COLO668 (cell line): ENCODE data around the gene RNF7.
"Not testable (repeated sequence)": the region's sequence is repeated elsewhere in the genome, so short reads cannot be mapped to it uniquely, and the experiment has no call there.

Experiments
- DNase-seq: peaks from one replicate; lab custom pipeline; 2025; ENCODE audit not compliant: unreplicated experiment; lab: John Stamatoyannopoulos, UW

The RNF7 gene

DNA sequence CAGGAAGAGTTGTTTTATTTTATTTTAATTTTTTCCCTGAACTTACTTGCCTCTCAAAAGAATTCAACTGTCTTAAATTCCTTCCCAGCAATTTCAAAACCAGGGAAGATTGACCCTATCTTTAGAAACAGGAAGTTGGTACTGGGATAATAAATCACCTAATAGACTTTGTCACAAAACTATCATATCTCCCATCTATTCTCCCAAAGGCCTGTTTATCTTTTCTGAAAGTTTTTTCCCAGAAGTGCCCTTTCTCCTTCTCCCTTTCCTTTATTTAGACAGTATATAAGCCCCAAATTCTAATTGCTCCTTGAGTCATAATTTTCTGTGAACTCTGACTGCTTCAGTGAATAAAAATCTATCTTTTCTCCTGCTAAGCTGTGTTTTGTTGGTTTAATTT is 2.9 kb upstream of the RNF7 start:
- DNase-seq: no peak

DNA sequence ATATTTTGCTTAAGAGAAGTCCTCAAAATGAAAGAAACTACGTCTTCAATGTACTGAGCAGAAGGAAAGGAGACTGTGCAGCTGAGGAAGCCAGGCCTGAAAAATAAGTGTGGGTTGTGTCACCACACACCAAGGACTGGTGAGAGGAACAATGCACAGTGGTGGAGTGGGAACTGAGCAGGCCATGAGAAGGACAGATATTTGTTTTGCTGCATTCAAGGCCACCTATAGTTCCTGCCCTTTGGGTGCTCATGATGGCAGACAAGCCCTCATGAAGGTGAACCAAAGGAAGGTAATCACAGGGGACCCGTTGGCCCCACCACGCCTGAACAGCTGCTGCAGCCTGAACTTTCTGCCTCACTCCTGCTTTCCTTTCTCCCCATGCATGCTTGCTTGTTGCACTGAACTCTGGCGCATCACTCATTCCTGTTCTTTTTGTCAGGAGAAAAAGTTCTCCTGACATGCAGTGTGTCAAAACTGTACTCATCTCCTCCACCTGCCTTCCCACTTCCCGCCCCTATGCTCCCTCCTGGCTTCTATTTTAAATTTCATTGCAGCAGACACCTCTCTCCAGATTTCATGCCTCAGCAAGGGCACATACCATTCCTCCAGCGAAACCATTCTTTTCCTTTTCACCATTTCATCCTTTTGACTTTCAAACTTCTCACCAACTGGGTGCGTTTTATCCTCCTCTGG is 2.2 kb upstream of the RNF7 start:
- DNase-seq: no peak

DNA sequence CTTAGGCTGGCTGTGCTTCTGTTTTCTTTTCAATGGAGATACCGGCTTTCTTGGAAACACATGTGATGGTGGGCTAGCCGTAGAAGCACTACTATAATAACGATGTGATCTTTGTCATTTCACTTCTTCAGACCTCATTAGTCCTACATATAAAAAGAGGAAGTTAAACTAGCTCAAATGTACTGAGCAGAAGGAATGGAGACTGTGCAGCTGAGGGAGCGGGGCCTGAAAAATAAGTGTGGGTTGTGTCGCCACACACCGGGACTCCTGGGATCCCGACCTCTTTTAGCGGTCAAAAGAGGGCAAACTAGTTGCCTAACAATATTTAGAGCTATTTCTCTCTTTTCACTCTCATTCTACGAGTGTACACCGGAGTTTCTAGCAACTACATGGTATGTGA is 1.0 kb upstream of the RNF7 start:
- DNase-seq: no peak

DNA sequence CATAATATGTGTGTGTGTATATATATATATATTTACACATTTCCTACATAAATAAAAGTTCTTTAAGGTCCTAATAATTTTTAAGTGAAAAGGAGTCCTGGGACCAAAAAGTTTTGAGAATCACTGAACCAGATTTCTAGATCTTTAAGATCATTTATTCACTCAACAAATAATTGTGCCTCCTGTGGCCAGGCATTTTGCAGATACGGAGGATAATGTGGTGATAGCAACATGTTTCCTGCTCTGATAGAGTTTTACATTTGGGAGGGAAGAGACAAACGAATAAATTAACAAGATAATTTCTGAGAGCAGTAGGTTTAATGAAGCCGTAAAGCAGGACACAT is 448 bp upstream of the RNF7 start:
- DNase-seq: no peak

DNA sequence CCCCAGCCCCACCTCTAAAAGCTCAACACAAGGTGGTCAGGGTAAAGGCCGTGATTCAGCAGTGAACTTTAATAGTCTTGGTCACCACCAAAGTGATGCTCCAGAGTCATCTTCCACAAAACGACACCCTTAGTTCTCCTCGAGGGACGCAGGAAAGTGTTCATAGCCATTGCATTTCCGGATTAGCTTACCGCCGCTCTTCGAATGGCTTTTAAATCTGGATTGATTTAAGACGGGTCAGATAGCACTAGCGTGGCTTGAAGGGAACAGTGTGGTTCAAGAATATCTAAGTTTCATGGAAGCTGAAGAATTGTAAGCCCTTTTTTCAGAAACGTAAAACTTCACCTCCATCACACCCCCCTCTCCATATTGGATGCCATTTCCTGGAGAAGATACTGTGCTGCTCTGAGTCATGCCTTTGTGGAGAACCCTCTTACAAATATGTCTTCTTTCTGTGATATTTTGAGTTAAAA is 829 bp downstream of the RNF7 start:
- DNase-seq: no peak

DNA sequence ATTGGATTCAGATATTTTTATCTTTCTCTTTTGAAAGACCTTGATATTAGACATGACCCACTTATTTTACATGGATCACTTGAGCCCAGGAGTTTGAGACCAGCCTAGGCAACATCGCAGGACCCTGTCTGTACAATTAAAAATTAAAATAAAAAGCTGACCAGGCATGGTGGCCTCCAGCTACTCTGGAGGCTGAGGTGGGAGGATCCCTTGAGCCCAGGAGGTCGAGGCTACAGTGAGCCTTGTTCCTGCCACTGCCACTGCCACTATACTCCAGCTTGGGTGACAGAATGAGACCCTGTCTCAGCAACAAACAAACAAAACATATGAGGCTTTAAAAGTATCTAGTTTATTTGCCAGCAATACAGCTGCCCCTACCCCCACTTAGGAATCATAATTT is 1.6 kb downstream of the RNF7 start:
- DNase-seq: no peak

DNA sequence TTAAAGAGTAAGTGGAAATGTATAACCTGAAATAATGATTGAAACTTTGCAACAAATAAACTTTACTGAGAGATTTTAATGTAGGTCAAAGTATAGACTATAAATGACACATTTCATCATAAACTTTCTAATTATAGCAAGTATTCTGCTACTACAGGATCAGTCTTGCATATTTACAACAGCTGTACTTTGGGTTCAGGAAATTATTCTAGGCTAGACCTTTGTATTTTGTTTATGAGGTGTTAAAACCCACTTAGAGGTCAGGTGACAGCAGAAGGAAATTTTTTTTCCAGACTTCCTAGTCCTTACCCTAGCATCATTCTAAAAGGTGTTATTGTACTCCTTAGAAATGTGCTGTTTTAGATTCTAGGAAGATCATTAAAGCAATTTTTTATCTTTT is 2.3 kb downstream of the RNF7 start:
- DNase-seq: no peak

DNA sequence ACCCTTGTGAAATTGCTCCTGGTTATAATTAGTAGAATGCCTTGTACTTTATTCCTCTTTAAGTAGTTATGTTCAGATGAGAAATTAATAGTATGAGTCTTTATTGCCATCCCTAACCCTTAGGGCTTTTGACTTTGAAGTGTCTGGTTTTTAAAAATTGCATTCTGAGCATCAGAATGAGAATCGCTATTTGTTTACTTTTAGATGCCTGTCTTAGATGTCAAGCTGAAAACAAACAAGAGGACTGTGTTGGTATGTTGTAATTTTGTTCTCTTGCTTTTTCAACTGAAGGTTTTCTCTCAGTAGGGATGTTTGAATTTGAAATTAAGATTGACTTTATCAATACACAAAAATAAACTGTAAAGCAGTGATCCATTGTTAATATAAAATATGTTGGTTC is 5.2 kb downstream of the RNF7 start:
- no peak for DNase-seq

DNA sequence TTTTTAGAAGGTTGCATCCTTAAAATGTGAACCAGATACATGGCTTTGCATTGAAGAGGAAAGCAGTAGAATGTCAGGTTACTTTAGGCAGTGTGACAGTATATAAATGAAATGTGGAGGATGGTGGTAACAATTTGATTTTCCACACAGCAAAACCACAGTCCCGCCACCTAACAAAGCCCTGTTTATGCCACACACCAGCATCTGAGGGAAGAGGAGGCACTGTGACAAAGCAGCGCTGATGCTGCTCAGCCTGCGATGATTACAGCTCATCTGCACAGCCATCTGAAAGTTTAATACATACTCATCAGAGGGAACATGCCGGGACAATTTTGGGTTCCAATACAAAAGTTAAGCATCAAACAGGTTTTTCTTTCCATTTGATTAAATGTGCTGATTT is 8.9 kb downstream of the RNF7 start:
- no peak for DNase-seq

DNA sequence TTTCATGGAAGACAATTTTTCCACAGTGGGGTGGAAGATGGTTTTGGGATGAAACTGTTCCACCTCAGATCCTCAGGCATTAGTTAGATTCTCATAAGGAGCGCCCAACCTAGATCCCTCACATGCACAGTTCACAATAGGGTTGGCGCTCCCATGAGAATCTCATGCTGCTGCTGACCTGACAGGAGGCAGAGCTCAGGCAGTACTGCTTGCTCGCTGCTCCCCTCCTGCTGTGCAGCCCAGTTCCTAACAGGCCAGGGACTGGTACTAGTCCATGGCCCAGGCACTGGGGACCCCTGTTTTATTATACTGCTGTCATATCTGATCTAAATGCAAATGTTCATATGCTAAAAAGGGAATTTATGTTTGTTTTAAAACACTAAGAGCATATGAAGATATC is 15.3 kb downstream of the RNF7 start:
- DNase-seq: no peak

DNA sequence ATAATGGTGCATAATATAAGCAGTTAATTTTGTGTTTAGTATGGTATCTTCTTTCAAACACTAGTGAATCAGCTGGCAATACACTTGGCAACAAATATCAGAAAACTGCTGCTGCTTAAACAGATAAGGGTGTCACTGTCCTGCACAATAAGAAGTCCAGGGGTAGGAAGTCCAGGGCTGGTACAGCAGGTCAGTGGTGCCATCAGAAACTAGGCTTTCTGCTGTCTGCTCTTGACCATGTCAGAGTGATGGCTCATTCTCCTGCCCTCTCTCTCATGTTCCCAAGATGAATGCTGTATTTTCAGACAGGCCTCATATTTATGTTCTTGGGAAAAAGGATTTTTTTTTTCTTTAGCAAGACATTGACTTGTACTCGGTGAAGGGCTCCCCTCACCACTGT is 15.9 kb downstream of the RNF7 start:
- no peak for DNase-seq

DNA sequence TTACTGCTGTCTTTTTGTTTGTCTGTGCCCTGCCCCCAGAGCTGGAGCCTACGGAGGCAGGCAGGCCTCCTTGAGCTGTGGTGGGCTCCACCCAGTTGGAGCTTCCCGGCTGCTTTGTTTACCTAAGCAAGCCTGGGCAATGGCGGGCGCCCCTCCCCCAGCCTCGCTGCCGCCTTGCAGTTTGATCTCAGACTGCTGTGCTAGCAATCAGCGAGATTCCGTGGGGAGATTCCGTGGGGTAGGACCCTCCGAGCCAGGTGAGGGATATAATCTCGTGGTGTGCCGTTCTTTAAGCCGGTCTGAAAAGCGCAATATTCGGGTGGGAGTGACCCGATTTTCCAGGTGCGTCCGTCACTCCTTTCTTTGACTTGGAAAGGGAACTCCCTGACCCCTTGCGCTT is 24.5 kb downstream of the RNF7 start:
- not testable (repeated sequence) for DNase-seq

DNA sequence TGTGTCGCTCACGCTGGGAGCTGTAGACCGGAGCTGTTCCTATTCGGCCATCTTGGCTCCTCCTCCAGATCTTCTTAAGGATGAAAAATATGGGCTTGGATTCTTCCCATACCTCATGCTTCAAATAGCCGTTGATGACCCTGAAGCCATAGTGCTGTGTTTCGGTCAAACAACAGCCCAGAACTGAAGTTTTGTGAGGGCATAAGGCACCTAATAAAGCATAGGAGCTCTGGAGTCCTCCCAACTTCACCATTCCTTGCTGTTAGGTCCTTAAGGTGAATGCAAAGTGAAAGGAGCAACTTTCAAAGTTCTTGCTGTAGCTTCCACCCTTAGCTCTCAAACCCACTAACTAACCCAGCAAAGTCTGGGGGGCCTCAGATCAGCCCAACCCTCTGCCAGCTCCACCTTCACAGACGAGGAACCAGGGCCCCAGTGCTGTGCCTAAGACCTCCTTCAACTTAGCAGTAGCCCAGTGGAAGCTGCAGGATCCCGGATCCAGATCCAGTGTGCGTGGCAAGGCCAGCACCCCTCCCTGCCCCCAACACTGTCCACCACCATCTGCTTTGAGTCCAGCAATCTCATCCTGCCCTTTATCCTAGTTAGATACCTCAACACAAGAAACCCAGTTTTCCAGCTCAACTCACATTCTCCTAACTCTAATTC is 25.1 kb downstream of the RNF7 start, which contains the start of gene GRK7:
Gene GRK7, plus strand, starts transcription at position 321 of the 663 bp plus-strand sequence. CDS start 14,877 bp downstream, outside the sequence.
- no peak for DNase-seq

DNA sequence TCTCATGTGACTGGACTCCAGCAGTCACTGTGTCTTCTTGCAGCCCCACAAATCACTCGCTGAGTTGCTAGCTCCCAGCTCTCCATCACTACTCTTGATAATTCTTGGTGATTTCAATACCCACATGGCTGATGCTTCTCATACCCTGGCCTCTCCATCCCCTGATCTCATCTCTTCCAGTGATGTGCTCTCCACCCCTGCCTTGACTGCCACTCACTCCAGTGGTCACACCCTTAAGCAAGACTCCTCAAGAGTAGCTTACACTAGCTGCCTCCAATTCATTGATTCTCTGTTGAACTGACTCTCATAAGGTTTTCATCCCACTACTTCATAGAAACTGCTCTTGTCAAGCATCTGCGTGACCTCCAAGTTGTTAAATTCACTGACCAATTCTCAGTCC is 25.9 kb downstream of the RNF7 start:
- no peak for DNase-seq

DNA sequence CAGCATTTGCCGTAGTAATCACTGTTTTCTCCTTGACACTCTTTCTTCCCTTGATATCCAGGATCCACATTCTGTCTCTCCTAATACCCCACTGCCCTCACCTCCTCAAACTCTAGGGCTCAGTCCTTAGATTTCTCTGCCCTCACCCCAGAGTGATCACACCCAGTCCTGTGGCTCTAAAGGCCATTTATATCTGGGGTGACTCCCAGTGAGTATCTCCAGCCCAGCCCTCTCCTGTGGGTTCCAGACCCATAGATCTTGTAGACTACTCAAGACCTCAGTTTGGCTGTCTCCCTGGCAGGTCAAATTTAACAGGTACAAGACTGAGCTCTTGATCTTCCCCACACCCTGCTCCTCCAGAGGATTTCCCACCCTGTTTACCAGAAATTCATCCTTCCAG is 26.4 kb downstream of the RNF7 start:
- DNase-seq: no peak

DNA sequence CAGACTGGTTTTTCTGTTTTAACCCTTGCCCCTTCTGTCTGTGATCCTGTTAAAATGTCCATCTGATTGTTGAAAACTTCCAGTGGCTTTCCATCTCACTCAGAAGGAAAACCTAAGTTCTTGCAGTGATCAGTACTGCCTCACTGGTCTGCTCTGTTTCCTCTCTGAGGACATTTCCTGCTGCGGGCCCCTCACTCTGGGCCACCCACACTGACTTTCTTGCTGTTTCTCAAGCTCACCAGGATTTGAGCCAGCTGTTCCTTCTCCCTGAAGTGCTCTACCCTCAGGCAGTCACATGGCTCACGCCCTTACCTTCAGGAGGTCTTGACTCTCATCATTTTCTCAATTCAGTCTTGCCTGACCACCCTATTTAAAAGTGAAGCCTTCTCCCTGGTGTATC is 26.9 kb downstream of the RNF7 start:
- DNase-seq: no peak

DNA sequence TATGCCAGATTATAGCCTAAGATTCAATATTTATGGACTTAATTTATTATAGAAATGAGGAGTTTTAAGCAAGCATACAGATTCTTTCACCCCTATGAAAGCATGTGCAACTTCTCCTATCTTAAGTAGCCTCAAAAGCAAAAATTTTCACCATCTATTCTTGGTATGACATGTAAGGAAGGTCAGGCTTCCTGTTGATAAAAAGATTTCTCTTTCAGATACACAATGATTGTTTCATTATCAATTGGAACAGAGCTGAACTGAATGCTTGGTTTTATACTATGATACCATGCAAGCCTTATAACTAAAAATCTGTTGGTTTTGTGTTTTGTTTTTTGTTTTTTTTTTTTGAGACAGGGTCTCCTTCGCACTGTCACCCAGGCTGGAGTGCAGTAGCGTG is 29.0 kb downstream of the RNF7 start:
- DNase-seq: no peak

DNA sequence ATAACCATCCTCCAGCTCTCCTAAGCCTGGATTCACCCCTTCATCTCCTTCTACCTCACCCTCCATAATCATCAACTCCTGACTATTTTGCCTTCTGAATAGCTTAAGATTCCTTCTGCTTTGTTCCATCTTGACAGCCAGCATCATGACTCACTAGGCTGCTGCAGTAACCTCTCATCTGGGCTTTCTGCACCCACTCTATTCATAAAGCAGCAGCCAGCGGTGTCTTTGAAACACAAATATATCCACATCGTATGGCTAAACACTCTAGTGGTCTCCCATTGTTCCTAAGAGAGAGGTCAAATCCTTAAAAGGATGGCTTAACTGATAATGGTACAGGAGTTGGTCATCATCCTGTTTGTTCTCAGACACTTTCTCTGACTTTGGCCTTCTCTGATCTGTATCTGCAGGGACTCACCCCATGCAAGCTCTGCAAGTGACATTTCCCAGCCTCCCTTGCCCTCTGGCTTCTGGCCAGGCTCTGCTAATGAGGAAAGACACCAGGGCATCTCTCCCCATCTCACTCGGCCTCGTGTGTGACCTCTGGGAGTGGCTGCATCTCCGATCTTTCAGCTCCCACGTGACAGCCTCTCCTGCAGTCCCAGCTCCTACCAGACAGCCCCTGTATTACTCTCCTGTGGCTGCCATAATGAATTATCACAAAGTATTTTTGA is 31.3 kb downstream of the RNF7 start:
- no peak for DNase-seq

DNA sequence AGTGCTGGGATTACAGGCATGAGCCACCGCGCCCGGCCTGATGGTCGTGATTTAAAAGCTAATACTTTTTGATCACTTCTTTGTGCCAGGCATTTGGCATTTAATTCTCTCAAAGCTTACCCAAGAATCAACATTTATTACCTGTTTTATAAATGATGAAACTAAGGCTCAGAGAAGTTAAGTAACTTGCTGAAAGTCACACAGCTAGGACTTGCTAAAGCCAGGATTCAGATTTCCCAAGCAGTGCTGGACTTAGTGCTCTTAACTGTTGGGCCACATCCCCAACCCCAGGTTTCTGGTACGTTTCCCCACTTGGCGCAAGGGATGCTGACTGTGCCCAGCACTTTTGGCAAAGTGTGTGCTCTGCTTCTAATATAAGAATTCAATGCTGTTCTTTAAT is 35.6 kb downstream of the RNF7 start:
- DNase-seq: no peak

DNA sequence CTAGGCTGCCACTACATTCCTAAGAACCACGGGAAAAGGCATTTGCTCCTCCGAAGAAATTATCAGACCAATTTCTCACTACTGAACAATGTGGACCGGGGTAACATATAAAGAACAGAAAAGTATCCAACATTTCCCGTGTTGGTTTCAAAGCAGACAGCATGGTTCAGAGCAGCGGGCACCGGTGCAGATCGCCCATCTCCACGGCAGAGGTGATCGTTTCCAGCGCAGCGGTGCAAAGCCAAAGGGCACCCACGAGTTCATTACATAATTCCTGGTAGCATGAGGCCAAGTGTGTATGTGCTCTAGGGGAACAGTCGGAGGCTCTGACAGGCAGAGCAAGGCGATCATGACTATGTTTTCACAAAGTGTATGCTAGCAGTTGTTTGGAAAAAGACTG is 38.3 kb downstream of the RNF7 start:
- no peak for DNase-seq

DNA sequence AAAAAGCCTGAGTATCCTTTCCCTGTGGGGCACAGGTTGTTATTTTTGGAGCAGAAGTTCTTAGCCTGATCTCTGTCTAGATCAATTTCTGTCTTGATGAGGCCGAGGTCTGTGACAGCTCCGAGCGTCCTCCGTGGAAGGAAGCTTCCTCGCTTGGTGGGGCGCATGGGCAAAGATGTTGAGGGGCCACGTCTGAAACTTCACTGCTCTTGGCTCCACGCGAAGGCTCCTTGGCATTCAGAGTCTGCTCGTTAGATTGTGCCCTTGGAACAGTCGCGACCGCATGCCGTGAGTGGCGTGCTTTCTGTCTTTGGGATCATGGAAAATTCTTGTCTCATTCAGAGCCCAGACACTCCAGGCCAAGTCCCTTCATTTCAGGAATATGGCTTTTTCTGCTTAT is 38.8 kb downstream of the RNF7 start:
- DNase-seq: no peak
